Measurements from ENCODE around the gene NKD2. TPM values are rescaled to one million over a fixed set of nuclear protein-coding genes. Genes with fewer than 3 reads are reported as not detected.

Gene NKD2
- total RNA-seq, 1 experiment from 2014 or later, result 12.3 TPM

- intact Hi-C loops (cut with micrococcal nuclease; ENCODE audit: unreplicated experiment) (no loop called here), in situ Hi-C loops (cut with HindIII; ENCODE audit: low pct_unique_long_range_greater_than_20kb, low sequenced_read_pairs) (no loop called here)
- no peak overlapping the region for H3K4me3 ChIP-seq (ENCODE audit: low read depth in 2 of 2, low read length in 2 of 2)
- peaks cover 17% of the 10 kb centered on the region for H3K36me3 ChIP-seq (ENCODE audit: control insufficient read depth, insufficient read depth, low read length)
- ATAC-seq (no peak), DNase-seq (ENCODE audit: low read depth, low spot score) (no peak)
- H3K9me3 ChIP-seq (ENCODE audit: control insufficient read depth, insufficient read depth, low read depth, low read length), result no peaks in the 10 kb centered on the region
- CTCF ChIA-PET, result no interaction called here
- no peaks in the 10 kb centered on the region for H3K27me3 ChIP-seq (ENCODE audit: control insufficient read depth, insufficient read depth, low read length)
- H3K4me1 ChIP-seq (ENCODE audit: control insufficient read depth, insufficient read depth, low read length), result no peaks in the 10 kb centered on the region; the same call in 1 of the 2 replicates
- no peak overlapping the region for H3K27ac ChIP-seq (ENCODE audit: low read length)
- POLR2A ChIA-PET, result no interaction called here
- BruUV-seq (replicated peaks), result TSS peak; percentile 21
- TF ChIP-seq, protein P1, sequence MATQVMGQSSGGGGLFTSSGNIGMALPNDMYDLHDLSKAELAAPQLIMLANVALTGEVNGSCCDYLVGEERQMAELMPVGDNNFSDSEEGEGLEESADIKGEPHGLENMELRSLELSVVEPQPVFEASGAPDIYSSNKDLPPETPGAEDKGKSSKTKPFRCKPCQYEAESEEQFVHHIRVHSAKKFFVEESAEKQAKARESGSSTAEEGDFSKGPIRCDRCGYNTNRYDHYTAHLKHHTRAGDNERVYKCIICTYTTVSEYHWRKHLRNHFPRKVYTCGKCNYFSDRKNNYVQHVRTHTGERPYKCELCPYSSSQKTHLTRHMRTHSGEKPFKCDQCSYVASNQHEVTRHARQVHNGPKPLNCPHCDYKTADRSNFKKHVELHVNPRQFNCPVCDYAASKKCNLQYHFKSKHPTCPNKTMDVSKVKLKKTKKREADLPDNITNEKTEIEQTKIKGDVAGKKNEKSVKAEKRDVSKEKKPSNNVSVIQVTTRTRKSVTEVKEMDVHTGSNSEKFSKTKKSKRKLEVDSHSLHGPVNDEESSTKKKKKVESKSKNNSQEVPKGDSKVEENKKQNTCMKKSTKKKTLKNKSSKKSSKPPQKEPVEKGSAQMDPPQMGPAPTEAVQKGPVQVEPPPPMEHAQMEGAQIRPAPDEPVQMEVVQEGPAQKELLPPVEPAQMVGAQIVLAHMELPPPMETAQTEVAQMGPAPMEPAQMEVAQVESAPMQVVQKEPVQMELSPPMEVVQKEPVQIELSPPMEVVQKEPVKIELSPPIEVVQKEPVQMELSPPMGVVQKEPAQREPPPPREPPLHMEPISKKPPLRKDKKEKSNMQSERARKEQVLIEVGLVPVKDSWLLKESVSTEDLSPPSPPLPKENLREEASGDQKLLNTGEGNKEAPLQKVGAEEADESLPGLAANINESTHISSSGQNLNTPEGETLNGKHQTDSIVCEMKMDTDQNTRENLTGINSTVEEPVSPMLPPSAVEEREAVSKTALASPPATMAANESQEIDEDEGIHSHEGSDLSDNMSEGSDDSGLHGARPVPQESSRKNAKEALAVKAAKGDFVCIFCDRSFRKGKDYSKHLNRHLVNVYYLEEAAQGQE (IDR thresholded peaks at IDR 0.05; ENCODE audit: insufficient read depth in 1 of 2, low read depth in 2 of 2, low read length in 1 of 2), result no peak
- TF ChIP-seq TCF7L2 (IDR thresholded peaks at IDR 0.05; ENCODE audit: low read depth, low read length) (no peak), SIN3A (IDR thresholded peaks at IDR 0.05; ENCODE audit: borderline replicate concordance, insufficient read depth, low read depth, low read length) (no peak), POLR2AphosphoS5 (IDR thresholded peaks at IDR 0.05; ENCODE audit: low read depth, low read length) (no peak)
- TF ChIP-seq, protein P2, sequence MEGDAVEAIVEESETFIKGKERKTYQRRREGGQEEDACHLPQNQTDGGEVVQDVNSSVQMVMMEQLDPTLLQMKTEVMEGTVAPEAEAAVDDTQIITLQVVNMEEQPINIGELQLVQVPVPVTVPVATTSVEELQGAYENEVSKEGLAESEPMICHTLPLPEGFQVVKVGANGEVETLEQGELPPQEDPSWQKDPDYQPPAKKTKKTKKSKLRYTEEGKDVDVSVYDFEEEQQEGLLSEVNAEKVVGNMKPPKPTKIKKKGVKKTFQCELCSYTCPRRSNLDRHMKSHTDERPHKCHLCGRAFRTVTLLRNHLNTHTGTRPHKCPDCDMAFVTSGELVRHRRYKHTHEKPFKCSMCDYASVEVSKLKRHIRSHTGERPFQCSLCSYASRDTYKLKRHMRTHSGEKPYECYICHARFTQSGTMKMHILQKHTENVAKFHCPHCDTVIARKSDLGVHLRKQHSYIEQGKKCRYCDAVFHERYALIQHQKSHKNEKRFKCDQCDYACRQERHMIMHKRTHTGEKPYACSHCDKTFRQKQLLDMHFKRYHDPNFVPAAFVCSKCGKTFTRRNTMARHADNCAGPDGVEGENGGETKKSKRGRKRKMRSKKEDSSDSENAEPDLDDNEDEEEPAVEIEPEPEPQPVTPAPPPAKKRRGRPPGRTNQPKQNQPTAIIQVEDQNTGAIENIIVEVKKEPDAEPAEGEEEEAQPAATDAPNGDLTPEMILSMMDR (IDR thresholded peaks at IDR 0.05), result no peak
These were observed 49.7 kb downstream of the NKD2 start for GRCh38 chr5:1058083-1058945.

GRCh38 chr5:1058988-1059883 lies 50.6 kb downstream of the NKD2 start:
- ChIA-PET POLR2A (no interaction called here), CTCF (no interaction called here)
- no peaks in the 10 kb centered on the region for H3K27me3 ChIP-seq (ENCODE audit: control insufficient read depth, insufficient read depth, low read length)
- no peaks in the 10 kb centered on the region for H3K9me3 ChIP-seq (ENCODE audit: control insufficient read depth, insufficient read depth, low read depth, low read length)
- intact Hi-C loops (cut with micrococcal nuclease; ENCODE audit: unreplicated experiment), result no loop called here
- no peak overlapping the region for H3K27ac ChIP-seq (ENCODE audit: low read length)
- no peaks in the 10 kb centered on the region; the same call in 1 of the 2 replicates for H3K4me1 ChIP-seq (ENCODE audit: control insufficient read depth, insufficient read depth, low read length)
- in situ Hi-C loops (cut with HindIII; ENCODE audit: low pct_unique_long_range_greater_than_20kb, low sequenced_read_pairs), result no loop called here
- H3K36me3 ChIP-seq (ENCODE audit: control insufficient read depth, insufficient read depth, low read length), result peaks cover 15% of the 10 kb centered on the region
- no TSS peak for BruUV-seq (replicated peaks)
- no peak for ATAC-seq
- H3K4me3 ChIP-seq (ENCODE audit: low read depth in 2 of 2, low read length in 2 of 2), result no peak overlapping the region
- DNase-seq (ENCODE audit: low read depth, low spot score), result no peak
- TF ChIP-seq, protein P2 (IDR thresholded peaks at IDR 0.05), result no peak
- TF ChIP-seq TCF7L2 (IDR thresholded peaks at IDR 0.05; ENCODE audit: low read depth, low read length) (no peak), POLR2AphosphoS5 (IDR thresholded peaks at IDR 0.05; ENCODE audit: low read depth, low read length) (no peak), SIN3A (IDR thresholded peaks at IDR 0.05; ENCODE audit: borderline replicate concordance, insufficient read depth, low read depth, low read length) (no peak)
- TF ChIP-seq, protein P1 (IDR thresholded peaks at IDR 0.05; ENCODE audit: insufficient read depth in 1 of 2, low read depth in 2 of 2, low read length in 1 of 2), result no peak

Measured in Panc1 (cell line).